Activated T-cell treated with anti-CD3 and anti-CD28 coated beads for 48 hours (primary cell): ENCODE measurements around the gene LRRIQ4.
A peak's percentile ranks its signal among the peaks of the same experiment; 100 is the strongest.

Experiments used
- DNase-seq: peaks from one replicate; pipeline ENCODE4 v3.0.0-alpha.2; 2020; ENCODE audit warnings: low read depth

Gene LRRIQ4

GRCh38 chr3:169855514-169855913 is 42.8 kb downstream of the LRRIQ4 start:
- DNase-seq = no peak

- no peak for DNase-seq
These were observed 45.1 kb downstream of the LRRIQ4 start for GRCh38 chr3:169857811-169858210.

DNA sequence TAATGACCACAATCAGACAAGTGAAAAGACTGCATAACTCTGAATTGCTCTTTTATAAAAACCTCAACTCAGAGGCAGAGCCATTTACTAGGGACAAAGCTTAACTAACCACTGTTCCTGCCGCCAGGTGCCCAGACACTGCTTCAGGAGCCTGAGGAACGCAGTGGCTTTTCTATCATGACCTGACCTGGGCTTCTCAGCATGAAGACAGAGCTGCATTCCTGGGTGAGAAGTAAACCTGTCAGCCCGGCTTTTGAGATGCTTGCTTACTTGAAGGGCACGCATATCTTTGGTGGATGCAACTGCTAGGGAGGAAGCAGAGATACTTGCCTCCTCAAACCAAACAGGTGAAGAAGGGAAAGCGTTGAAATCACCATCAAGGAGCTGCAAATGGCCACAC is 49.2 kb downstream of the LRRIQ4 start:
- no peak for DNase-seq

GRCh38 chr3:169863458-169863899 is 50.8 kb downstream of the LRRIQ4 start:
- peak; percentile 60 for DNase-seq

DNA sequence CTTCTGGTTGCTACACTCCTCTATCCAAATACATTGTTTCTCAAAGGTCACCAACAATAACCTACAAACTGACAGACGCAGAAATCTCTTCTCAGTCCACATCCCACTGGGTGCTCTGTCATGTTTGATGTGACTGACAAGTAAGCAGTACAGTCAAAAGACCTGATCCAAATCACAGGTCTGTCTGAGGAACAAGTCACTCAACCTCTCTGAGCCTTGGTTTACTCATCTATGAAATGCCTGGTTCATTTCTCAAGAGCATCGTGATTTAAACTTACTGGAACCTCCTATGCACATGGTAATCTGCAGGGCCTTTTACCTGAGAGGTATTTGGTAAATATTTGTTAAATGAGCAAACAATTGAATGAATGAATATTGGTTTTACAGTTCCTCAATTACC is 51.6 kb downstream of the LRRIQ4 start:
- DNase-seq = no peak

DNA sequence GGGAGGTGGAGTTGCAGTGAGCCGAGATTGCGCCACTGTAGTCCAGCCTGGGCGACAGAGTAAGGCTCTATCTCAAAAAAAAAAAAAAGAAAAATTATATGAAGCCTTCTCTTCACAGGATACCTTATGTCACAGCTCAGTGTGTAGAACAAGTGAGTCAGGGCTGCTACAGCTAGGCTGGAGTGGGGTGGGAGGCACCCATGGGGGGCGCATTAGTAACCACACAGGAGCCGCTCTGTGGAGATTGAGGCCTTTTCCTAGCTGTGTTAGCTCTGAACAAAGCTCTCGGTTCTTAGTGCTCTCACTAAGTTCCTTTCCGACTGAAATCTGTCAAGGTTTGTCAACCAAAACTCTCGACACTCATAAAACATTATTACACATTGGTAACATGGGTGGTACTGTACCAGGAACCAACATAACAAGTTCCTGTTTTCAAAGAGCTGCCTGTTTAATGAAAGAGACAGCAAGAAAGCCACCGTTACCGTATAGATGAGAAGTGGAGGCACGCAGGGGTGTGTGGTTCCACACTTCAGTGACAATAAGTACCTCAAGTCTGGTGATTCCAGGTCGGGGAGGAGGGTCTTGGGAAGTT is 52.6 kb downstream of the LRRIQ4 start:
- DNase-seq = peak; percentile 13

GRCh38 chr3:169867584-169868210 is 55.0 kb downstream of the LRRIQ4 start:
- DNase-seq = no peak

DNA sequence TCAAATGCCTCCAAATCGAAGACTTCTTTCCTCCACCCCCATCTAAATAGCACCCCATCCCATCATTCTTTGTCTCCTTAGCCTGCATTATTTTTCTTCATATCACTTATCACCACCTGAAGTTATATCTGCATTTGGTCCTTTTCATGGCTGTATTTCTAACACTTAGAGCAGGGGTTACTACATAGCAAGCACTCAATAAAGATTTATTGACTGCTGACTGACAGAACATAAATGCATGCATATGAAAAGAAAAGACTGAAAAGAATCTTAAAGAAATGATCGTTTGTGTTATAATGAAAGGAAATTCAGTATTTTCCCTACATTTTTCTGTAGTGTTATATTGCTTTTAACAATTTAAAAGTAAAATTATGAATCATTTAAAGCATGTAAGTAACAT is 55.7 kb downstream of the LRRIQ4 start:
- no peak for DNase-seq

GRCh38 chr3:169869484-169870220 is 57.0 kb downstream of the LRRIQ4 start, which contains the start of gene LRRC31:
TSS of gene LRRC31 (minus strand) at chr3:169869935. CDS start at chr3:169869807, 128 bp downstream.
- DNase-seq = no peak

- no peak for DNase-seq
These were observed 58.6 kb downstream of the LRRIQ4 start for GRCh38 chr3:169871129-169871886.

- DNase-seq = no peak
These were observed 66.4 kb downstream of the LRRIQ4 start for GRCh38 chr3:169879013-169879557.

DNA sequence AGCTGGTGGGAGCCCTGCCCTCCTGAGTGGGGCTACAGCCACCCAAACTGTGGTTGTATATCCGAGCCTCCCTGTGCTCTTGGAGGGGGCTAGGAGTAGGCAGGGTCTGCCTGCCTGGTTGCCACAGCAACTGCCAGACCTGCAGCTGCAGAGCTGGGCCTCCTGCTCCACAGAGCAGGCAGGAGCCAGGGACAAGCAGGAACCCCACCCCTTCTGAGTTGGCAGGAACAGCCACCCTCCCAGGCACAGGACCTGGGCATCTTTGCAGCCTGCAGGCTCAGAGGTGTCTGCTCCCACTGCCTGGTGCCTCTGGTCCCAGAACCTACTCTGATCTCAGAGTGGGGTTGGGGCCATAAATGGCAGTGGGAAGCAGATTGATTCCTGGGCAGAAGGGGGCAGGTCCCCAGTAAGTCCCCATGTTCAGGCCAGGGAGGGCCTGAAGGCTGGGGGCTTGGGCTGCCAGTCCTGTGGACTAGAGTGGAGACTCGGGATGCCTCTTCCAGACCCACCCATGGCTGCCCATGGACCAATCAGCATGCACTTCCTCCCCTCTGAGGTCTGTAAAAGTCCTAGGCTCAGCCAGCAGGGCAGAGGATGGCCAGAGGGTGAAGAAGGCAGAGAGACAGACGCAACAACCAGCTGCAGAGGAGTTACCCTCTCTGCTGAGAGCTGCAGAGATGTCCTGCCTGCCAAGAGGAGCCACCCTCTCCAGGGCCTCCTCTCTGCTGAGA is 67.3 kb downstream of the LRRIQ4 start:
- DNase-seq = no peak

DNA sequence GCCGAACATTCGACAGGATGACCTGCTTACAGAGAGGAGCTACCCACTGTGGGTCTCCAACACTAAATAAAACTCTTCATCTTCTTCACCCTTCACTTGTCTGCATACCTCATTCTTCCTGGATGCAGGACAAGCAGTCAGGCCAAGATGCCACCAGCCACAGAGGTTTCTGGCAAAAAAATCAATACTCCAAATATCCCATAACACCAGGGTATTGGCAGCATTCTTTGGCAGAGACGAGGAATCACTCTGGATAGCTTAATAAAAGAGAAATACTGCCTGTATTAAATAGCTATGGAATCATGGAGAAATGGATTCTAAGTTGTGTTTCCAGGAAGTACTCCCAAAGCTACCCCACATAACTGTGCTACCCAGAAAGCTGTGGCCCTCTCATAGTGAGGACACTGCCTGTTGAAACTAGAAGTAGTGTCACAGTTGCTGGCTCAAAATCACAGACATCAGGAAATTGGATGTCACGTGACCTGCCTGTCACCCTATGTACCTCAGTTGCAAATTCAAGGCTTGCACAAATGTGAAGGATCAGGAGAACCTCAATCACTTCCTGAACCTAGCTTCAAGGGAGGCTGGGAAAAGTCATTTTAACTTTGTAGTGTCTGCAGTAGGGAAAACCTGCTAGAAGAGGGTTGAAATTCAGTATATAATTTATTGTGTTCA is 68.0 kb downstream of the LRRIQ4 start:
- no peak for DNase-seq

DNA sequence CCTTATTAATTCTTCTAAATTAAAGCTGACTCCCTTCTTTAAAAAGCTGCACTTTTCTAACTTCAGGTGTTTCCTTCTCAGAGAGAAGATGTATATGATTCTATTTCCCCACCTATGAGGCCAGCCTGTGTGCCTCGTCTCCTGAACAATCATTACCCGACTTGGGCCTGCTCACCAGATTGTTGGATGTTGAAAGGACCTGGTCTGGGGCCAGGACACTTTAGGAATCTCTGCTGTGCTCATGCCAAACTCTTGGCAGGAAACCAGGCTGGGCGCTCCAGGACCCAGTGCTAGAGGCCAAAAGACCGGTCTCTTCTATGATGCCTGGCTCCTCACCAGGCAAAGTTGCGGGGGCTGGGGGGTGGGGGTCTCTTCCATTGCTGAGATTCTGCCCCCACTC is 74.0 kb downstream of the LRRIQ4 start:
- DNase-seq = no peak
